ENCODE measurements around the gene AQP6.
"Not testable (repeated sequence)": the region's sequence is repeated elsewhere in the genome, so short reads cannot be mapped to it uniquely, and the experiment has no call there.

Gene AQP6

GRCh38 chr12:49980501-49981349, 8.0 kb downstream of the AQP6 start:
- Histone ChIP-seq H3K27ac (ENCODE audit: low read depth in 2 of 2, low read length in 2 of 2) (no peak overlapping the region), H3K4me3 (ENCODE audit: low read length in 2 of 2) (no peak overlapping the region), H3K4me1 (ENCODE audit: control insufficient read depth in 2 of 2, insufficient read depth in 2 of 2, low read length in 2 of 2) (no peaks in the 10 kb centered on the region), H3K9ac (ENCODE audit: low read depth in 1 of 2, low read length in 2 of 2) (no peak overlapping the region), H3K36me3 (ENCODE audit: control insufficient read depth in 2 of 2, insufficient read depth in 2 of 2, low read length in 2 of 2) (no peaks in the 10 kb centered on the region), H3K9me3 (ENCODE audit: control insufficient read depth in 2 of 2, low read length in 2 of 2) (no peaks in the 10 kb centered on the region), H3K27me3 (ENCODE audit: control insufficient read depth in 2 of 2, insufficient read depth in 2 of 2, low read length in 2 of 2) (no peaks in the 10 kb centered on the region)

GRCh38 chr12:49982246-49983087, 9.7 kb downstream of the AQP6 start:
- H3K4me3 ChIP-seq (ENCODE audit: low read length in 2 of 2) = no peak overlapping the region
- H3K36me3 ChIP-seq (ENCODE audit: control insufficient read depth in 2 of 2, insufficient read depth in 2 of 2, low read length in 2 of 2) = no peaks in the 10 kb centered on the region
- H3K9me3 ChIP-seq (ENCODE audit: control insufficient read depth in 2 of 2, low read length in 2 of 2) = no peaks in the 10 kb centered on the region
- H3K27ac ChIP-seq (ENCODE audit: low read depth in 2 of 2, low read length in 2 of 2) = no peak overlapping the region
- H3K27me3 ChIP-seq (ENCODE audit: control insufficient read depth in 2 of 2, insufficient read depth in 2 of 2, low read length in 2 of 2) = no peaks in the 10 kb centered on the region
- H3K9ac ChIP-seq (ENCODE audit: low read depth in 1 of 2, low read length in 2 of 2) = no peak overlapping the region
- no peaks in the 10 kb centered on the region for H3K4me1 ChIP-seq (ENCODE audit: control insufficient read depth in 2 of 2, insufficient read depth in 2 of 2, low read length in 2 of 2)

- no peaks in the 10 kb centered on the region for H3K9me3 ChIP-seq (ENCODE audit: control insufficient read depth in 2 of 2, low read length in 2 of 2)
- no peaks in the 10 kb centered on the region for H3K36me3 ChIP-seq (ENCODE audit: control insufficient read depth in 2 of 2, insufficient read depth in 2 of 2, low read length in 2 of 2)
- no peaks in the 10 kb centered on the region for H3K4me1 ChIP-seq (ENCODE audit: control insufficient read depth in 2 of 2, insufficient read depth in 2 of 2, low read length in 2 of 2)
- H3K27me3 ChIP-seq (ENCODE audit: control insufficient read depth in 2 of 2, insufficient read depth in 2 of 2, low read length in 2 of 2) = no peaks in the 10 kb centered on the region
- no peak overlapping the region for H3K4me3 ChIP-seq (ENCODE audit: low read length in 2 of 2)
- H3K9ac ChIP-seq (ENCODE audit: low read depth in 1 of 2, low read length in 2 of 2) = no peak overlapping the region
- no peak overlapping the region for H3K27ac ChIP-seq (ENCODE audit: low read depth in 2 of 2, low read length in 2 of 2)
Observed at GRCh38 chr12:49983892-49984291, 11.1 kb downstream of the AQP6 start.

- Histone ChIP-seq H3K4me1 (ENCODE audit: control insufficient read depth in 2 of 2, insufficient read depth in 2 of 2, low read length in 2 of 2) (no peaks in the 10 kb centered on the region), H3K36me3 (ENCODE audit: control insufficient read depth in 2 of 2, insufficient read depth in 2 of 2, low read length in 2 of 2) (no peaks in the 10 kb centered on the region), H3K9ac (ENCODE audit: low read depth in 1 of 2, low read length in 2 of 2) (no peak overlapping the region), H3K9me3 (ENCODE audit: control insufficient read depth in 2 of 2, low read length in 2 of 2) (no peaks in the 10 kb centered on the region), H3K27ac (ENCODE audit: low read depth in 2 of 2, low read length in 2 of 2) (no peak overlapping the region), H3K27me3 (ENCODE audit: control insufficient read depth in 2 of 2, insufficient read depth in 2 of 2, low read length in 2 of 2) (no peaks in the 10 kb centered on the region), H3K4me3 (ENCODE audit: low read length in 2 of 2) (no peak overlapping the region)
Observed at GRCh38 chr12:49984476-49985359, 12.0 kb downstream of the AQP6 start.

- H3K9ac ChIP-seq (ENCODE audit: low read depth in 1 of 2, low read length in 2 of 2) = no peak overlapping the region
- no peak overlapping the region for H3K4me3 ChIP-seq (ENCODE audit: low read length in 2 of 2)
- H3K9me3 ChIP-seq (ENCODE audit: control insufficient read depth in 2 of 2, low read length in 2 of 2) = no peaks in the 10 kb centered on the region
- H3K36me3 ChIP-seq (ENCODE audit: control insufficient read depth in 2 of 2, insufficient read depth in 2 of 2, low read length in 2 of 2) = peaks cover 2 to 3% of the 10 kb centered on the region in 2 donors
- no peak overlapping the region for H3K27ac ChIP-seq (ENCODE audit: low read depth in 2 of 2, low read length in 2 of 2)
- H3K27me3 ChIP-seq (ENCODE audit: control insufficient read depth in 2 of 2, insufficient read depth in 2 of 2, low read length in 2 of 2) = no peaks in the 10 kb centered on the region
- H3K4me1 ChIP-seq (ENCODE audit: control insufficient read depth in 2 of 2, insufficient read depth in 2 of 2, low read length in 2 of 2) = no peaks in the 10 kb centered on the region
Observed at GRCh38 chr12:49985981-49986380, 13.2 kb downstream of the AQP6 start.

DNA sequence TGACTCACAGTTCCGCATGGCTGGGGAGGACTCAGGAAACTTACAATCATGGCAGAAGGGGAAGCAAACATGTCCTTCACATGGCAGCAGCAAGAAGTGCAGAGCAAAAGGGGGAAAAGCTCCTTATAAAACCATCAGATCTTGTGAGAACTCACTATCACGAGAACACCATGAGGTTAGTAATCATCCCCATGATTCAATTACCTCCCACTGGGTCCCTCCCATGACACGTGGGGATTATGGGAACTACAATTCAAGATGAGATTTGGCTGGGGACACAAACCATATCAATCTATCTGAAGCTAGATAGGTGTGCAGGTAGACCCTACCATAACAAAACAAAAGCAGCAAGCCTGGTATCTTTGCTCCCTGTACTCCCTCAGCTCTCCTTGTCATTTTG, 13.7 kb downstream of the AQP6 start:
- H3K9me3 ChIP-seq (ENCODE audit: control insufficient read depth in 2 of 2, low read length in 2 of 2); H3K27ac ChIP-seq (ENCODE audit: low read depth in 2 of 2, low read length in 2 of 2); H3K4me1 ChIP-seq (ENCODE audit: control insufficient read depth in 2 of 2, insufficient read depth in 2 of 2, low read length in 2 of 2); H3K9ac ChIP-seq (ENCODE audit: low read depth in 1 of 2, low read length in 2 of 2); H3K4me3 ChIP-seq (ENCODE audit: low read length in 2 of 2); H3K36me3 ChIP-seq (ENCODE audit: control insufficient read depth in 2 of 2, insufficient read depth in 2 of 2, low read length in 2 of 2); H3K27me3 ChIP-seq (ENCODE audit: control insufficient read depth in 2 of 2, insufficient read depth in 2 of 2, low read length in 2 of 2): not testable (repeated sequence)

GRCh38 chr12:49987625-49988303, 15.0 kb downstream of the AQP6 start:
- Histone ChIP-seq H3K27me3 (ENCODE audit: control insufficient read depth in 2 of 2, insufficient read depth in 2 of 2, low read length in 2 of 2) (no peaks in the 10 kb centered on the region), H3K4me3 (ENCODE audit: low read length in 2 of 2) (no peak overlapping the region), H3K27ac (ENCODE audit: low read depth in 2 of 2, low read length in 2 of 2) (no peak overlapping the region)

GRCh38 chr12:49989400-49989799, 16.7 kb downstream of the AQP6 start:
- H3K27ac ChIP-seq (ENCODE audit: low read depth in 2 of 2, low read length in 2 of 2); H3K27me3 ChIP-seq (ENCODE audit: control insufficient read depth in 2 of 2, insufficient read depth in 2 of 2, low read length in 2 of 2); H3K9me3 ChIP-seq (ENCODE audit: control insufficient read depth in 2 of 2, low read length in 2 of 2); H3K9ac ChIP-seq (ENCODE audit: low read depth in 1 of 2, low read length in 2 of 2); H3K4me3 ChIP-seq (ENCODE audit: low read length in 2 of 2); H3K4me1 ChIP-seq (ENCODE audit: control insufficient read depth in 2 of 2, insufficient read depth in 2 of 2, low read length in 2 of 2): not testable (repeated sequence)
- H3K36me3 ChIP-seq (ENCODE audit: control insufficient read depth in 2 of 2, insufficient read depth in 2 of 2, low read length in 2 of 2) = peaks cover 10 to 23% of the 10 kb centered on the region in 2 donors

More at GRCh38 chr12:49987625-49988303, 15.0 kb downstream of the AQP6 start:
- Histone ChIP-seq H3K9ac (ENCODE audit: low read depth in 1 of 2, low read length in 2 of 2) (no peak overlapping the region), H3K9me3 (ENCODE audit: control insufficient read depth in 2 of 2, low read length in 2 of 2) (no peaks in the 10 kb centered on the region), H3K36me3 (ENCODE audit: control insufficient read depth in 2 of 2, insufficient read depth in 2 of 2, low read length in 2 of 2) (peaks cover 4 to 11% of the 10 kb centered on the region in 2 donors), H3K4me1 (ENCODE audit: control insufficient read depth in 2 of 2, insufficient read depth in 2 of 2, low read length in 2 of 2) (no peaks in the 10 kb centered on the region)

DNA sequence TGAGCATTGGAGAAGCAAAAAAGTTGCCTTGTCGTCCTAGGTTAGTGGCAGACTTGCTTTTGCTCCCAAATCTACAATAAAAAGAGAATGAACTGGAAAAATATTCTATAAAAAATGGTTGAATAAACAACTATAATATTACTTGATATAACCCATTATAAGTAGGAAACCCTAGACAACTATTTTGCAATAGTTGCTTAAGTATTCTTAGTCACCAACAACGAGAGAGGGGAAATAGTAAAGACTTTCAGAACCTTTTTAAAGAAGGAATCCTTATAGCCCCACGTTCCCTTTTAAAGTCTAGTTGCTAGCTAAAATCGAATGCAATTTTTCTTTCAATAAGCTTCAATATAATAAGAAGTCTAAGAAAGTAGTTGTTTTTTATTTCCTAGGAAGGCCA, 17.5 kb downstream of the AQP6 start:
- Histone ChIP-seq H3K9me3 (ENCODE audit: control insufficient read depth in 2 of 2, low read length in 2 of 2) (no peaks in the 10 kb centered on the region), H3K27me3 (ENCODE audit: control insufficient read depth in 2 of 2, insufficient read depth in 2 of 2, low read length in 2 of 2) (no peaks in the 10 kb centered on the region), H3K36me3 (ENCODE audit: control insufficient read depth in 2 of 2, insufficient read depth in 2 of 2, low read length in 2 of 2) (peaks cover 10 to 23% of the 10 kb centered on the region in 2 donors), H3K9ac (ENCODE audit: low read depth in 1 of 2, low read length in 2 of 2) (no peak overlapping the region), H3K4me3 (ENCODE audit: low read length in 2 of 2) (no peak overlapping the region), H3K4me1 (ENCODE audit: control insufficient read depth in 2 of 2, insufficient read depth in 2 of 2, low read length in 2 of 2) (no peaks in the 10 kb centered on the region), H3K27ac (ENCODE audit: low read depth in 2 of 2, low read length in 2 of 2) (no peak overlapping the region)

All from mucosa of rectum (tissue), 2 donors.